ENCODE measurements around the gene NDUFV2.

Gene NDUFV2

DNA sequence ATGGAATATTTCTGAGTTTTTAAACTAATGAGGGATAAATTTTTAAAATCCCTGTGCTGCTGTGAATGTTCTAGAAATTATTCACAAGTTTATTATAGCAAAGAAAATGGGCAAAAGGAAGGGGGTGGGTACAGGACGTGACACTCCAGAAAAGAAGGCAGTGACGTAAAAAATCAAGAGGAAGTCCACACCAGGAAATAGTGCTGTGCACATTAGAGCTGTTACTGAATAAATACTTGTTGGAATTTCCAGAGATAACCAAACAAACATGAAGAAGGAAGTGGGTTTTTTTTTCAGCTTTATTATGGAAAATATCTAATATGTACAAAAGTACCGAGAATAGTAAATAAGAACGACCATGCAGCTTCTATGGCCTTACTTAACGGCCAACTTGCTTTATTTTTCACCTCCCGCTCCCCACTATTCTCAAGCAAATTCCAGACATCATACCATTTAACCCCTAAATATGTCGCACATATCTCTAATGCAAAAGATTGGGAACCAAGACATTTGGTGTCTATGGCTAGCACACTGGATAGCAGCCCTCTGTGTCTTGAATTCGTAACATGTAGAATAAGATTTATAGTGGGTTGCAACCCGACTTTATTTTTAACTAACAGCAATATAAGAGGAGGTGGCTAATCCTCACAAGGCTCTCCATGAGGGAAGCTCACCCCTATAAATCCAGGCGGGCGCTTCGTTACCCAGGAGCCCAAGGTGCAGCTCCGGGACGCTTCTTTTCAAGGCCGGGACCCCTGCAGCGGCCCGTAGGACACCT is 580 bp upstream of the NDUFV2 start:
- peak overlapping the region; percentile 22 for H3K27ac ChIP-seq (ENCODE audit: low read depth, low read length)
- H3K4me3 ChIP-seq (ENCODE audit: low read depth, low read length) = peak overlapping the region; percentile 75
- no peak overlapping the region for H2BK5ac ChIP-seq (ENCODE audit: low read depth, low read length, poor library complexity)
- no peaks in the 10 kb centered on the region for H3K9me3 ChIP-seq (ENCODE audit: insufficient read depth, low read depth, low read length)
- peaks cover 2% of the 10 kb centered on the region in 2 experiments for H3K4me1 ChIP-seq (ENCODE audit: control insufficient read depth in 1 of 2, insufficient read depth in 2 of 2, low read length in 2 of 2)
- H2BK120ac ChIP-seq (ENCODE audit: insufficient read depth, low read length, poor library complexity) = no peak overlapping the region
- no peak overlapping the region for H3K18ac ChIP-seq (ENCODE audit: low read length)
- peak overlapping the region; percentile 75 for H4K8ac ChIP-seq (ENCODE audit: low read depth, low read length)
- H2BK12ac ChIP-seq (ENCODE audit: low read length) = no peak overlapping the region
- peak; percentile 69 to 87 for DNase-seq
- no peak overlapping the region for H3K23ac ChIP-seq (ENCODE audit: low read length)
- H3K4ac ChIP-seq (ENCODE audit: low read depth, low read length) = no peak overlapping the region
- H3K79me2 ChIP-seq (ENCODE audit: control insufficient read depth, insufficient read depth, low read length, poor library complexity) = peaks cover 9% of the 10 kb centered on the region
- H3K79me1 ChIP-seq (ENCODE audit: low read length) = peaks cover 5% of the 10 kb centered on the region
- no peak overlapping the region for H3K14ac ChIP-seq (ENCODE audit: low read length)
- H2AFZ ChIP-seq (ENCODE audit: insufficient read depth, low read length, poor library complexity) = peak overlapping the region; percentile 93
- no peaks in the 10 kb centered on the region for H3K27me3 ChIP-seq (ENCODE audit: insufficient read depth, low read length)
- no peaks in the 10 kb centered on the region for H3K36me3 ChIP-seq (ENCODE audit: control insufficient read depth in 1 of 2, insufficient read depth in 2 of 2, low read length in 2 of 2)
- peak overlapping the region; percentile 90 for H3K4me2 ChIP-seq (ENCODE audit: low read length)
- H4K91ac ChIP-seq (ENCODE audit: low read depth, low read length) = no peak overlapping the region
- peak overlapping the region; percentile 84 for H3K9ac ChIP-seq (ENCODE audit: low read length)
- no peak overlapping the region for H2AK5ac ChIP-seq (ENCODE audit: low read length)
- no CpG with 5 or more reads among the region's 17 CpGs for WGBS (ENCODE audit: extremely low coverage, insufficient coverage, insufficient read length)
- H4K12ac ChIP-seq (ENCODE audit: low read depth, low read length) = peak overlapping the region; percentile 50

DNA sequence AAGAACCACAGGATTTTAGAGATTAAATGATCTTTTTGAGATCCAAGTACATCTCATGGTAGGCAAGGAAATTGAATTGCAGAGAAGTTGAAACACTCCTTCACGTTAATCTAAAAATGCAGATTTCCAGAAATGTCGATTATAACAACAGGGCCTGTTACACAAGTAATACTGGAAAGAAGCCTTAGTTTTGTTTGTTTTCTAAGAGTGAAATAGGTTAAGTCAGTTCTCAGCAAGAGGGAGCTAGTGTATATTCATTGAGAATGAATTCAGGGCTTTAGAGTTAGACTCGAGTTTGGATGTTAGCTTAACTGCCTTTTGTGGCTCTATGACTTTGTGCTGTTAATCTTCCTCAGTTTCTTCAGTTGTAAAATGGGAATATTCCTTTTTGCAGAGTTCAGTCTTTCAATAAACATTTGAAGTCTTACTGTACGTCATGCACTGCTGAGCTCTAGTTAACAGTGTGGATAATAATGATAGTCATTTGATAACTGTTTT is 926 bp downstream of the NDUFV2 start:
- Histone ChIP-seq H3K23ac (ENCODE audit: low read length) (no peak overlapping the region), H2AFZ (ENCODE audit: insufficient read depth, low read length, poor library complexity) (no peak overlapping the region), H3K4me2 (ENCODE audit: low read length) (peak overlapping the region; percentile 55), H3K27me3 (ENCODE audit: insufficient read depth, low read length) (no peaks in the 10 kb centered on the region), H3K14ac (ENCODE audit: low read length) (no peak overlapping the region), H3K36me3 (ENCODE audit: control insufficient read depth in 1 of 2, insufficient read depth in 2 of 2, low read length in 2 of 2) (no peaks in the 10 kb centered on the region), H3K9ac (ENCODE audit: low read length) (peak overlapping the region; percentile 90), H2BK5ac (ENCODE audit: low read depth, low read length, poor library complexity) (no peak overlapping the region), H3K4ac (ENCODE audit: low read depth, low read length) (no peak overlapping the region), H4K91ac (ENCODE audit: low read depth, low read length) (no peak overlapping the region), H4K8ac (ENCODE audit: low read depth, low read length) (no peak overlapping the region), H3K9me3 (ENCODE audit: insufficient read depth, low read depth, low read length) (no peaks in the 10 kb centered on the region), H3K79me2 (ENCODE audit: control insufficient read depth, insufficient read depth, low read length, poor library complexity) (peaks cover 12% of the 10 kb centered on the region), H3K18ac (ENCODE audit: low read length) (no peak overlapping the region), H3K4me1 (ENCODE audit: control insufficient read depth in 1 of 2, insufficient read depth in 2 of 2, low read length in 2 of 2) (peaks cover 2% of the 10 kb centered on the region in 2 experiments), H3K27ac (ENCODE audit: low read depth, low read length) (no peak overlapping the region), H4K12ac (ENCODE audit: low read depth, low read length) (no peak overlapping the region), H2BK12ac (ENCODE audit: low read length) (no peak overlapping the region), H2AK5ac (ENCODE audit: low read length) (no peak overlapping the region), H3K79me1 (ENCODE audit: low read length) (peaks cover 5% of the 10 kb centered on the region), H3K4me3 (ENCODE audit: low read depth, low read length) (no peak overlapping the region), H2BK120ac (ENCODE audit: insufficient read depth, low read length, poor library complexity) (no peak overlapping the region)
- WGBS (ENCODE audit: extremely low coverage, insufficient coverage, insufficient read length) = no CpG with 5 or more reads among the region's 4 CpGs
- peak in 1 of 2 donors; percentile 25 for DNase-seq

DNA sequence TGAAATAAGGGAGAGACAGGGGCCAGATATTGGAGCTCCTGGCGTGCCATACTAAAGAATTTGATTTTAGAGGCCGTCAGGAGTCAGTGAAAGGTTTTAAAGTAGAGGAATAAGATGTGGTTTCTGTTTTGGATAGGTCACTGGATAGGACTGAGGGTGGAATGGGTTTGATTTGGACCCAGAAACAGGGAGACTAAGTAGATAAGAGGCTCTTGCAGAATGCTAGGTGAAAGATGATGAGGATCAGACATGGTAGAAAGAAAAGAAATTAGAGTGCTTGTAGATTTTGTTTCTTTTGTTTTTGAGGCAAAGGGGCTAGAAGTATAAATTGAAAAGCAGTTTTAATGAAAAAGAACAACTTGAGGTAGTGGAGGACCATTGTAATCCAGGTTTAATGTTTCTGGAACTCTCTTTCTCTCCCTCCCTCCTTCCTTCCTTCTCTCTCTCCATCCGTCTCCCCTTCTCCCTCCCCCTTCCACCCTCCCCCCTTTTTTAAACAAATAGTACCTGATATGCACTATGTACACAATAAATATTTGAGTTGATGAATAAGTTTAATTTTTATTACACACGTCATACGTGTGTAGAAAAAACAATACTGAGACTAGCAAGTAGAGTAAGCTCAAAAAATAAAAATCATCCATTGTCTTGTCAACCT is 1.9 kb downstream of the NDUFV2 start:
- WGBS (ENCODE audit: extremely low coverage, insufficient coverage, insufficient read length) = no CpG with 5 or more reads among the region's 5 CpGs
- Histone ChIP-seq H2AFZ (ENCODE audit: insufficient read depth, low read length, poor library complexity) (no peak overlapping the region), H4K8ac (ENCODE audit: low read depth, low read length) (no peak overlapping the region), H3K4me3 (ENCODE audit: low read depth, low read length) (no peak overlapping the region), H3K23ac (ENCODE audit: low read length) (no peak overlapping the region), H2BK12ac (ENCODE audit: low read length) (no peak overlapping the region), H3K9me3 (ENCODE audit: insufficient read depth, low read depth, low read length) (no peaks in the 10 kb centered on the region), H3K27ac (ENCODE audit: low read depth, low read length) (no peak overlapping the region), H3K4me2 (ENCODE audit: low read length) (peak overlapping the region; percentile 67), H4K91ac (ENCODE audit: low read depth, low read length) (no peak overlapping the region), H3K14ac (ENCODE audit: low read length) (no peak overlapping the region), H3K36me3 (ENCODE audit: control insufficient read depth in 1 of 2, insufficient read depth in 2 of 2, low read length in 2 of 2) (no peaks in the 10 kb centered on the region), H2AK5ac (ENCODE audit: low read length) (no peak overlapping the region), H3K79me1 (ENCODE audit: low read length) (peaks cover 5% of the 10 kb centered on the region), H3K27me3 (ENCODE audit: insufficient read depth, low read length) (no peaks in the 10 kb centered on the region), H2BK120ac (ENCODE audit: insufficient read depth, low read length, poor library complexity) (no peak overlapping the region), H3K4me1 (ENCODE audit: control insufficient read depth in 1 of 2, insufficient read depth in 2 of 2, low read length in 2 of 2) (peaks cover 2% of the 10 kb centered on the region in 2 experiments), H3K9ac (ENCODE audit: low read length) (no peak overlapping the region), H3K18ac (ENCODE audit: low read length) (no peak overlapping the region), H3K4ac (ENCODE audit: low read depth, low read length) (peak overlapping the region; percentile 53), H4K12ac (ENCODE audit: low read depth, low read length) (no peak overlapping the region), H2BK5ac (ENCODE audit: low read depth, low read length, poor library complexity) (no peak overlapping the region), H3K79me2 (ENCODE audit: control insufficient read depth, insufficient read depth, low read length, poor library complexity) (peaks cover 12% of the 10 kb centered on the region)
- DNase-seq = no peak

DNA sequence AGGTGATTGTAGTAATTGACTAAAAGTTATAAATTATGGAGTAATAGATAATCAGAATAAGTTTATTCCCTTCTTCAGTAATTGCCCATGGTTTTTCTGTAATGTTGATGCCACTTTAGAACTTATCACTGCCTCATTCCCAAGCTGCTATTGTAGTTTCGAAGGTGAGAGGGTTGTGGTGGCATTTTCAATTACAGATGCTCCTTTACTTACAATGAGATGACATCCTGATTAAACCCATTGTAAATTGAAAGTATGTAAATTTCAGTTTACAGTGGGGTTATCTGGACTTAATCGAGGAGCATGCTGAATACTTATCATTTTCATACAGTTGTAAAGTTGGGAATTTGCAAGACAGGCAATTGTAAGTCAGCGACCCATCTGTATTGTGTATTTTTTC is 2.9 kb downstream of the NDUFV2 start:
- no peak overlapping the region for H4K91ac ChIP-seq (ENCODE audit: low read depth, low read length)
- no peaks in the 10 kb centered on the region for H3K27me3 ChIP-seq (ENCODE audit: insufficient read depth, low read length)
- H2BK12ac ChIP-seq (ENCODE audit: low read length) = no peak overlapping the region
- H3K14ac ChIP-seq (ENCODE audit: low read length) = no peak overlapping the region
- no peak overlapping the region for H3K23ac ChIP-seq (ENCODE audit: low read length)
- H3K79me2 ChIP-seq (ENCODE audit: control insufficient read depth, insufficient read depth, low read length, poor library complexity) = peaks cover 13% of the 10 kb centered on the region
- no peak overlapping the region for H4K8ac ChIP-seq (ENCODE audit: low read depth, low read length)
- no peak overlapping the region for H3K9ac ChIP-seq (ENCODE audit: low read length)
- H2BK120ac ChIP-seq (ENCODE audit: insufficient read depth, low read length, poor library complexity) = no peak overlapping the region
- H3K18ac ChIP-seq (ENCODE audit: low read length) = no peak overlapping the region
- no CpG with 5 or more reads among the region's 3 CpGs for WGBS (ENCODE audit: extremely low coverage, insufficient coverage, insufficient read length)
- H3K9me3 ChIP-seq (ENCODE audit: insufficient read depth, low read depth, low read length) = no peaks in the 10 kb centered on the region
- H4K12ac ChIP-seq (ENCODE audit: low read depth, low read length) = no peak overlapping the region
- H3K36me3 ChIP-seq (ENCODE audit: control insufficient read depth in 1 of 2, insufficient read depth in 2 of 2, low read length in 2 of 2) = peaks cover 0 to under 1% of the 10 kb centered on the region in 2 experiments
- no peak overlapping the region for H3K27ac ChIP-seq (ENCODE audit: low read depth, low read length)
- no peak overlapping the region for H2BK5ac ChIP-seq (ENCODE audit: low read depth, low read length, poor library complexity)
- H2AK5ac ChIP-seq (ENCODE audit: low read length) = no peak overlapping the region
- H3K4me2 ChIP-seq (ENCODE audit: low read length) = no peak overlapping the region
- peaks cover 5% of the 10 kb centered on the region for H3K79me1 ChIP-seq (ENCODE audit: low read length)
- H3K4me1 ChIP-seq (ENCODE audit: control insufficient read depth in 1 of 2, insufficient read depth in 2 of 2, low read length in 2 of 2) = peaks cover 2% of the 10 kb centered on the region in 2 experiments
- H2AFZ ChIP-seq (ENCODE audit: insufficient read depth, low read length, poor library complexity) = no peak overlapping the region
- H3K4ac ChIP-seq (ENCODE audit: low read depth, low read length) = no peak overlapping the region
- no peak overlapping the region for H3K4me3 ChIP-seq (ENCODE audit: low read depth, low read length)
- no peak for DNase-seq
